ENCODE measurements around the gene AKAP12.

DNA sequence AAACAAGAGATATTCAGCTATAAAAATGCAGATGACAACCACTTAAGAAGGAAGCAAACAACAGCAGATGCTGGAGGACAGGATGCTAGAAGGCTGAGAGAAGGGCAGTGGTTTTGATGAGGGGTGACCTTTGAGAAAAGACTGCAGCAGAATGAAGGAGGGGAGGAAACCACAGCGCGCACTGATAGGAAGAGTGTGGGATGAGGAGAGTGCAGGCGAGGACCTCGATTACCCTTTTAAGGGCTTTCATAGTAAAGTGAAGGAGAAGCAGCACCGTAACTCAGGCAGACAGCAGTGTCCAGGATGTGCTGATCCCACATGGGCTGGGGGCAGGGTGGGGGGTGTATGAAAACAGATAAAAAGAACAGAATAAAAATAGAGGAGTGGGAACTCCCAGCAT is 132.4 kb downstream of the AKAP12 start:
- TF ChIP-seq POLR2AphosphoS5 (IDR thresholded peaks at IDR 0.05; ENCODE audit: borderline replicate concordance, low read depth, low read length), result no peak
- TF ChIP-seq EZH2 (IDR thresholded peaks at IDR 0.05), result no peak

All from SK-N-MC (cell line).